ENCODE measurements around the gene KCNMB3.
"Not testable (repeated sequence)": the region's sequence is repeated elsewhere in the genome, so short reads cannot be mapped to it uniquely, and the experiment has no call there.

The KCNMB3 gene

DNA sequence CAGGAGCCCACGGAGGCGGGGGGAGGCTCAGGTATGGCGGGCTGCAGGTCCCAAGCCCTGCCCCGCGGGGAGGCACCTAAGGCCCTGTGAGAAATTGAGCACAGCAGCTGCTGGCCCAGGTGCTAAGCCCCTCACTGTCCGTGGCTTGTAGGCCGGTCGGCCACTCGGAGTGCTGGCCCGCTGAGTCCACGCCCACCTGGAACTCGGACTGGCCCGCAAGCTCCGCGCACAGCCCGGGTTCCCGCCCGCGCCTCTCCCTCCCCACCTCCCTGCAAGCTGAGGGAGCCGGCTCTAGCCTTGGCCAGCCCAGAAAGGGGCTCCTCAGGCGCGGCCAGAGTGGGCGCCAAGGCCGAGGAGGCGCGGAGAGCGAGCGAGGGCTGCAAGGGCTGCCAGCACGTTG is 12.2 kb upstream of the KCNMB3 start:
- no peak for DNase-seq

DNA sequence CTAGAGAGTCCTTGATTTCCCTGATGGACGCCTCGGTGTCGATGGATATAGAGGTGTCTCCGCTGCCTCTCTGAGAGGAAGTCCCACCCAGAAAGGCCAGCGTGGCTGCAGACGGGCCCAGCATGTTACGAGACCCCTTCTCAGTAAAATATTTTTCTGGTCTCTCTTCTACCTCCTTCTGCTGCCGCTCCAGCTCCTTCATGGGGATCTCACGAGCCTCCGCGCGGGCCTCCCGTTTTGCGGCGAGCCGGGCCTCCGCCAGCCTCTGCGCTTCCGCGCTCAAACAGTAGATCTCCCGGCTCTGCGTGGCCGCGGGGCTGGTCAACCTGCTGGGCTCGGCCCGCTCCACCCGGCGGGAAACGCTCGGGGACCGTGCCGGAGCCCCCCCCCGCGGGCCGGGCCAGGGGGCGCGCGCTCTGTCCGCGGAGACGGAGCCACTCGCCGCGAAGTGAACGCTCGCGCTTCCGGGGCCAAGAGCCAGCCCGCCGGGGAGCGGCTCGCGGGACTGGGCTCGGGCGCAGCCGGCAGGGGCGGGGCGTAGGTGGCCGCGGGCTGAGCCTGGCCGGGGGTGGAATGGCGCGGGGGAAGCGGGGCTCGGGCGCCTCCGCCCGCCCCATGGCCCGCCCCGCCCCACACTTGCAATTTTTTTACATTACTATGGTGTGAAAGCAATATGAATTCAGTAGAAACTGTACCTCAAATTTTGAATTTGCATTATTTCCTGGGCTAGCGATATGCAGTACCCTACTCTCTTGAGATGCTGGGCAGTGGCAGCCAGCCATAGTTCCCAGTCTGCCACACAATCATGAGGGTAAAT is 10.2 kb upstream of the KCNMB3 start:
- peak; percentile 63 to 77 for DNase-seq

DNA sequence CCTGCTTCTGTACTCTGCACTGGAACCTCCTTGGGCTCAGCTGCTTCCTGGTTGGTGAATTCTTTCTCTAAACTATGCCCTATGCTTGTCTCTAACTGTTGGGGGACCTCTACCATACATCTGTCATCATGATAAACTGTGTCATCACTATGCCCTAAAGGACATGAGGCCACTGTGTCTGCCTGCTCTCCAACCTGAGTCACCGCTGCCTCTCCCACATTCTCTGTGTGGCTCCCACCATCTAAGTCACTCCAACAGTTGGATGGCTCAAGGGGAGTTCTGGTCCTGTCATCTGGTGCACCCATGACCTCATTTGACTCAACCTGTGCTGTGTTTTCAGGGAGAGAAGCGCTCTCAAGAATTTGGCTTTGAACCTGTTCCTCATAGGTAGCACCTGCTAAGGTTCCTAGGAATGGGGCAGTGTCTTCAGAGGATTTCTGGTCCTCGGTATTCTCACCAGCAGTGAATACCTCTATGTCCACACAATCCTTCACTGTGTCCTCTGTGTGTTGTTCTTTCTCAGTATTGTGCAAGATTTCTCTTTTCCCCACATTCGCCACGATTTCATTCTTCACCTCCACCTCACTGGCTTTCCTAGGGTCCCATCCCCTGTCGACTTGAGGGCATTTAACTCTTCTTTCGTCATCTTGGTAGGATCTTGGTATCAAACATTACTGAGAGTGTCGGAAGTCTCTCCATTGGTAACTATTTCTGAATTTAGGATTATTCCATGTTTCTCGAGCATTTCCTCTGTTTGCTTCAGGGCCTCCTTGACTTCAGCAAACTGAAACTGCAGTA is 9.2 kb upstream of the KCNMB3 start:
- not testable (repeated sequence) for DNase-seq

DNA sequence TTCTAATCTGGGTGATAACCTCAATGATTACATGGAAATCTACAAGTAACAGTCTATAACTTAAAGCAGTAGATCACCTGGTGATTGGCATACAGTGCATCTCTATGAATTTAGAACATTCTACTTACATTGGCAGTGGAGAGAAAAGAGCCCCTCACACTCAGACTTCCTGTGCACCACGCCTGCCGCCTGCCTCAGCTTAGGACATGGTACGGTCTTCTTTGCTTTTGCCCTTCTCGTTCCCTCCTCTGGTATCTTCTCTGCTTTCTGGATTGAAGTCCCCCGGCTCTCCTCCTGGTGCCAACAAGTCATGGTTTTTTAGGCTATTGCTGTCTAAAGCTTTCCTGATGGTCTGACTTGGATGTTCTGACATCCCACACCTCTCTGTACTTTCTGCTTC is 7.9 kb upstream of the KCNMB3 start:
- DNase-seq, result no peak

DNA sequence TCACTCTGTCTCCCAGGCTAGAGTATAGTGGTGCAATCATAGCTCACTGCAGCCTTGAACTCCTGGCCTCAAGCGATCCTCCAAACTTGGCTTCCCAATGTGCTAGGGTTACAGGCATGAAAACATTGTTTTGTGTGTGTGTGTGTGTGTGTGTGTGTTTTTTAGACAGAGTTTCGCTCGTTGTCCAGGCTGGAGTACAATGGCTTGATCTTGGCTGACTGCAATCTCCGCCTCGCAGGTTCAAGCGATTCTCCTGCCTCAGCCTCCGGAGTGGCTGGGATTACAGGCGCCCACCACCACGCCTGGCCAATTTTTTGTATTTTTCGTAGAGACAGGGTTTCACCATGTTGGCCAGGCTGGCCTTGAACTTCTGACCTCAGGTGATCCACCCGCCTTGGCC is 6.8 kb upstream of the KCNMB3 start:
- not testable (repeated sequence) for DNase-seq

DNA sequence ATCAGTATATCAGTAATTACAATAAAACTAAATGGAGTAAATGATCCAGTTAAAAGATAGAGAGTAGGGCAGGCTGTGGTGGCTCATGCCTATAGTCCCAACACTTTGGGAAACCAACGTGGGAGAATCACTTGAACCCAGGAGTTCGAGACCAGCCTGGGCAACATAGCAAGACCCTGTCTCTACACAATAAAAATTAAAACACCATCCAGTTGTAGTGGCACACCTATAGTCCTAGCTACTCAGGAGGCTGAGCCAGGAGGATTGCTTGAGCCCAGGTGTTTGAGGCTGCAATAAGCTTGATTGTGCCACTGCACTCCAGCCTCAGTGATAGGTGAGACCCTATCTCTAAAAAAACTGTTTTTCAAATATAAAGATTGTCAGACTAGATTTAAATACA is 5.9 kb upstream of the KCNMB3 start:
- DNase-seq, result no peak

DNA sequence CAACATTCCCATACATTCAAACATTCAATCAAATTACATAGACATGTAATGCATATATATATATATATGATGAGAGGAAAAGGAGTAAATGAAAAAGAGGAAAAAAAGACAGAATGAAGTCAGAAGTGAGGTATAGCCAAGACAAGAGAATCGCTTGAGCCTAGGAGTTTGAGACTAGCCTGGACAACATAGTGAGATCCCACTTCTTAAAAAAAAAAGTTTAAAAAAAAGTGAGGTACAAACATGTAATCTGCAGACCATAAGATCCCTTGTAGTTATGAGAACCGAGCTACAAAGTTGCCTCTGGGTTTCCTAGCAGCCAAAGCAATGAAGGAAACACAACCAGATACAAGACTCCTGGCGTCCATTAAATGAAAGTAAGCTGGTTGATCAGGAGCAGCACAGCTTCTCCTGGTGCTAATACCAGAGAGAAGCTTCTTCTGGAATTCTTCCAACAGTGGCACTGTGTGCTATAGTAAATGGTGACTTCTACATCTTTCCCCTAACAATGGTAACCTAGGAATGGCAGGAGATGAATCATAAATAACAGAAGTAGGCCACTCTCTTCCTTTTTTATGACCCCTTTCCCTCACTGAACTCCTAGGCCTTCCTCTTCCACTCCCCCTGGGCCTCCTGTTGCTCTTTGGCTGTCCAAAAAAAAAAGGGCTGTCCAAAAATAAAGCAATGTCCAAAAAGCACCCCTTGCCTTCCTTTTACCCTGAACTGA is 3.5 kb downstream of the KCNMB3 start:
- no peak for DNase-seq

DNA sequence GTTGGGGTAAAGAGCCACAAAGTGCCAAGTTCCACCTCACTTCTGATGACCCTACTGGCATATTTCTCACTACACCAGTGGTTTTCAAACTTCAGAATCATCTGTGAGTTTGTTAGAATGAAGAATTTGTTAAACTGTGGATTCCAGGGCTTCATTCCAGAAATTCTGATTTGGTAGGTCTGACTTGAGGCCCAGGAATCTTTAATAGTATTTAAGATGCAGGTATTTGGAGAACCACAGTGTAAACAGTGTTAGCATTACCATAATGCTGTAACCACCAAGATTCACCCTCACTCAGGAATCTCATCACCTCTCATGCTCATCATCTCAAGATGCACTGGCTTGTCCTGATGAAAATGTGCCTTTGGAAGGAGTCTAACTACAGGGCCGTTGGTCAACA is 6.0 kb downstream of the KCNMB3 start:
- DNase-seq, result no peak

DNA sequence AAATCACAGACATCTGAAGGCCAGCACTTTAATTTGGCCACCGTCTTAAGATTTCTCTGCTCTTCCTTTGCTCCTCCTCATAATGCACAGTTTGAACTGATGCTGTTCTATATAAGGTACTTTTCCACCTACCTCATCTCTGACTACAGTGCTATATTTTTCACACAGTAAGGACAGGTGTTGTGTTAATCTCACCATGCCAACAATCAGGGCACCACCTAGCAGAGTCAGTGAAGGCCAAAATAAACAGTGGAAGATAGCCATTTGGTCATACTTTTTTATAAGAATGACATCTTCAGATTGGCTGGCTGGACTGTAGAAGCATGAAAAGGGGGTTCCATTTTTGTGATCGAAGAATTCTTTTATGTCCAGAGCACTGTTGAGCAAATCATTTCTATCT is 8.1 kb downstream of the KCNMB3 start:
- not testable (repeated sequence) for DNase-seq

DNA sequence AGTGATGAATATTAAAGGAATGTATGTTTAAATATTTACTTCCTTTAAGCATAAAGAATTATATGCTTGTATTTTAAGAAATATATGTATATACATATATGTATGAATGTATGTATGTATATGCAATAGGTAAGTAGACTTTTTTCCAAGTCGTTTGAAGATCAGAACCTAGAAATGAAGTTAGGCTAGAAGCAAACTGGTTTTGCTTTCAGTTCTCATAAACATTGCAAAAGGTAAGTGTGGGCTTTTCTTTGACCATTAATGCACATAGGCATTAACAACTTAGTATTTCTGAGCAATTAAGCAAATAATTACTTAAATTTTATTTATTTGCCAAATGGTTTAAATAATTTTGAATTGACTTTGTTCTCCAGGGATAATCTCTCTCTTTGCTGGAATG is 10.6 kb downstream of the KCNMB3 start:
- not testable (repeated sequence) for DNase-seq

DNA sequence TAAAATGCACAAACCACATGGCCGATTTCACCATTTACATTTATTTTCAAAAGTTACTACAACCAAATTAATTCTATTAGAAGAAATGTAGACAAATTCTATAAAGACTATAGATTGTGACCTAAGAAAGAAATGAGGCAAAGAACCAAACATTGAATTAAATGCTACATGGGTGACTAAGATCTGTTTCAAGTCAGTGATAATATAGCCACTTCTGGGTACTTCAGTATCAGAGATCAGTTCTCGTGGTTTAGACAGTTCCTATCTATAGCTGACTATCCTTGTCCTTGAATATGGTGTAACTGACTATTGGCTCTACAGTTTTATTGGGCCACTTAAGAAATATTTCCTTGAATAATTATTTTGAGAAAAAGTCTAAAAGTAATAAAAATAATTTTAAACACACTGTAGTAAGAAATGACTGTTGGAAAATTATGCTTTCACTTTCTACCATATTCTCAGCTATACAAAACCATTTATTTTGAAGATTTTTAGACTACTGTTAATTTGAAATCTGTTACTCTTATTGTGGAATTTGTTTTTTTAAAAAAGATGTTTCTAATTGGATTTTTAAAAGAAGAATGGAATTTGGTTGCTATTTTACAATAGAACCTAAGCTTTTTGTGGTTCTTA is 14.1 kb downstream of the KCNMB3 start:
- DNase-seq, result no peak

DNA sequence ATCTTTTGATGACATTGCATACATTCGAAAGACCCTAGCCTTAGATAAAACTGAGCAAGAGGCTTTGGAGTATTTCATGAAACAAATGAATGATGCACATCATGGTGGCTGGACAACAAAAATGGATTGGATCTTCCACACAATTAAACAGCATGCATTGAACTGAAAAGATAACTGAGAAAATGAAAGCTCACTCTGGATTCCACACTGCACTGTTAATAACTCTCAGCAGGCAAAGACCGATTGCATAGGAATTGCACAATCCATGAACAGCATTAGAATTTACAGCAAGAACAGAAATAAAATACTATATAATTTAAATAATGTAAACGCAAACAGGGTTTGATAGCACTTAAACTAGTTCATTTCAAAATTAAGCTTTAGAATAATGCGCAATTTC is 16.7 kb downstream of the KCNMB3 start:
- no peak for DNase-seq

DNA sequence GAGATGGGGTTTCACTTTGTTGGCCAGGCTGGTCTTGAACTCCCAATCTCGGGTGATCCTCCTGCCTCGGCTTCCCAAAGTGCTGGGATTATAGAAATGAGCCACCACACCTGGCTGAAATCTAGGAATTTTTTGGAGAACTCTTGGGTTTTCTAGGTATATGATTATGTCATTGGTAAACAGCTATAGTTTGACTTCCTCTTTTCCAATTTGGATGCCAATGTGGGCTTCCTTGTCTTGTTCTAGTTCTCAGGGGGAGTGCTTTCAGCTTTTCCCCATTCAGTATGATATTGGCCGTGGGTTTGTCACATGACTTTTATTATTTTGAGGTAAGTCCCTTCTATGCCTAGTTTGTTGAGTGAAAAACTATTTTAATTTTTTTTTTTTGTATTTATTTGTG is 17.9 kb downstream of the KCNMB3 start:
- no peak for DNase-seq

DNA sequence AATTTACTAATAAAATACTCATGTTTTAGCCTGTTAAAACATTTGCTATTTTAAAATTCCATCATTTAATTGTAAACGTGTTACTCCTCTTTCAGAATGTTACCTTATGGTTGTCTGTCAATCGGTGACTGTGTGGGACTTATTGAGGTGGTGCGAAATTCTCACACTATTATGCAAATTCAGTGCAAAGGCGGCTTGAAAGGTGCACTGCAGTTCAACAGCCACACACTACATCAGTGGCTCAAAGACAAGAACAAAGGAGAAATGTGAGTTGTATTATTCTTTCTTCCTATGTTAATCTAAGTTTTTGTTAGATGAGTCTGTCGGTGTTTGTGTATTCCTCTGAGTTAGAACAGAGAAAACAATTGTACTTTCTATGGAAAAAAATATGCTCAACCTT is 21.7 kb downstream of the KCNMB3 start:
- no peak for DNase-seq

DNA sequence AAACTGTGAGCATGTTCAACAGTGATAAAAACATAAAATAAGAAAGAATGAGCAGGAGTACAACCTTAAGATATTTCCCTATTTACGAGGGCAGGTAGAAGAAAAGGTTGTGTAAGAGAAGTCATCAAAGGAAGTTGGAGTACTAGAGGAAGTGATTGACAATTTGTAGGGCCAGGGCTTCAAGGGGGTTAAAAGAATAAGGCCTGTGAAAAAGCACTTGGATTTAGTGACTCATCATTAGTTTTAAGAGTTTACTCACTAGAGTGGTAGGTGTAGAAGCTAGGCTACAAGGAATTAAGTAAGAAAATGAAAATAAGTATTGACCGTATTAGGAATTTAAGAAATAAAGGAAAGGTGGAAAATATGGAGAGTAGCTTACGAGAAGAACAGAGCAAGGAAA is 23.6 kb downstream of the KCNMB3 start:
- no peak for DNase-seq

DNA sequence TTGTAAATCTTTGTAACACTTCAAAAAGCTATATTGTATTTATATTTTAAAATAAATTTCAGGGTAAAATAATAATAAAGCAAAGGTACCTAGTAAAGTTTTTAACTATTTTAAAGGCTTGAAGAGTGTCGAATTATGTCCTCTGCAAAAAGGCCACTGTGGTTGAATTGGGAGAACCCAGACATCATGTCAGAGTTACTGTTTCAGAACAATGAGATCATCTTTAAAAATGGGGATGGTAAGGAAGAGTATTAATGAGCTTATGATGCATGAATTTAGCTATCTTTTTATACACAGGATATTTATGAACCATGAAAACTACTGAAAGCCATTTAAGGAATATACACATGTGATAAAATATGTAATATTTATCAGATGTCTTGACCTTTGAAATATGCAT is 26.3 kb downstream of the KCNMB3 start:
- no peak for DNase-seq

DNA sequence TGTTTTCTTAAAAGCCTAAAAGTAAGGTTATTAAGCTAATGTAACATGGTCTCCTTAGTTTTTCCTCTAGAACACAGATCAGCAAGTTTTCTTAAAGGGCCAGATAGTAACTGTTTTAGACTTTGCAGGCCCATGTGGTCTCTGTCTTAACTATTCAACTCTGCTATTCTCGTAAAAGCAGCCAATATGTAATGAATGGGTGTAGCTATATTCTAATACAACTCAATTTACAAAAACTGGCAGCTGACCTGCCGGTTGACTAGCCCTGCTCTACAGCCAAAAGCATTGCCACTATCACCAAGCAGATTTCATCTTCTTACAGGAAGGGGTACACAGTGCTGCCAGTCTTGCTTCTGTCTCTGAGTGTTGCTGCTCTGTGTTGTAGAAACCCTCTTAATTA is 27.4 kb downstream of the KCNMB3 start:
- DNase-seq, result no peak

DNA sequence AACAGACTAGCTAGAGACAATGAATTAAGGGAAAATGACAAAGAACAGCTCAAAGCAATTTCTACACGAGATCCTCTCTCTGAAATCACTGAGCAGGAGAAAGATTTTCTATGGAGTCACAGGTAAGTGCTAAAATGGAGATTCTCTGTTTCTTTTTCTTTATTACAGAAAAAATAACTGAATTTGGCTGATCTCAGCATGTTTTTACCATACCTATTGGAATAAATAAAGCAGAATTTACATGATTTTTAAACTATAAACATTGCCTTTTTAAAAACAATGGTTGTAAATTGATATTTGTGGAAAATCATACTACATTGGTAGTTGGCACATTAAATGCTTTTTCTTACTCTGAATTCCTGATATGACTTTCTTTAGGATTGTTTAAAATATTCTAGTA is 32.7 kb downstream of the KCNMB3 start:
- DNase-seq, result not testable (repeated sequence)

DNA sequence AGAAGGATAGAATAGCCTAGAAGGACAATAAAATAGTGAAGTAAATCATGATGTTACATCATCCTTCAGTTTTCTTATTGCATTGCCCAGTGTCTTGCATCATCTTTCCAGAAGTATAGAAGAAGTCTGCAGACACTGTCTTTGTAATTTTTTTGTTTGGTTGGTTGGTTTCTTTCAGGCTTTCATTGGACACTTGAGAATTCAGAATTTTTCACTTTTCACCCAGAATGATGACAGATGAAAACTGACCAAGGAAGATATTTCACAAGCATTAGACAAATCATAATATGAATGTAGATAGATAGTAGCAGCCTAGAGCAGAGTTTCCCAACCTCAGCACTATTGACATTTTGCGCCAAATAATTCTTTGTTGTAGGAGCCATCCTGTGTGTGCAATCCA is 35.4 kb downstream of the KCNMB3 start:
- DNase-seq, result not testable (repeated sequence)

DNA sequence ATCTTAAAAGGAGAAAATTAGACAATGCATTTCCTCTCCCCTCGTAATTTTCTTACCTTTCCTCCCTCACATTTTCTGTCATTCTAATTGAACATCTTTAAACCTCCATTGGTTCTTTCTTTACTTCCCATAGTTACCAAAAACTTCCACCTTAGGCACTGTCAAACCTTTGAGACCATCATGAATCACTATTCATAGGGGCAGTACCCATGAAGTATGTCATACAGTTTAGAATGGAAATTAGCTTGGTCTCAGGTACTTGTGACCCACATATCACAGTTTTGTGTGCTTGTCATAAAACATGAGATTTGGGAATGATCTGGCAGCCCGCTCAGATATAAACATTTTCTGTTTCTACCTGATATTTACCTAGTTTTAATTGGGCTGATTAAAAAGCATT is 50.1 kb downstream of the KCNMB3 start:
- no peak for DNase-seq

DNA sequence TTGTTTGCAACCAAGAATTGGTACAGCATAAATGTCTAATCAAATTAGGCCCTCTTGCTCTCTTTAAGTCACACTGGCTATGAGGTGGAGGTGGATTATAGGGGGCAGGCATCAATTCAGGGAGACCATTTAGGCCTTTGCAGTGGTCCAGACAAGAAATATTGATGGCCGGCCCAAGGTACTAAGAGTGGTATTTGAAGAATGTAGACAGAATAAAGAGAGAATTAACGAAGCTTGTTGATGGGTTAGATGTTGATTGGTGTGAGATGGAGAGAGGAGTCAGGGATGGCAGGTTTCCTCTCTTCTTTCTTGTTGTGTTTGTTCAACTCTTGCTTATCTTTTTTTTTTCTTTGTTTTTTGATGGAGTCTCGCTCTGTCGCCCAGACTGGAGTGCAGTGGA is 54.2 kb downstream of the KCNMB3 start:
- DNase-seq, result no peak

DNA sequence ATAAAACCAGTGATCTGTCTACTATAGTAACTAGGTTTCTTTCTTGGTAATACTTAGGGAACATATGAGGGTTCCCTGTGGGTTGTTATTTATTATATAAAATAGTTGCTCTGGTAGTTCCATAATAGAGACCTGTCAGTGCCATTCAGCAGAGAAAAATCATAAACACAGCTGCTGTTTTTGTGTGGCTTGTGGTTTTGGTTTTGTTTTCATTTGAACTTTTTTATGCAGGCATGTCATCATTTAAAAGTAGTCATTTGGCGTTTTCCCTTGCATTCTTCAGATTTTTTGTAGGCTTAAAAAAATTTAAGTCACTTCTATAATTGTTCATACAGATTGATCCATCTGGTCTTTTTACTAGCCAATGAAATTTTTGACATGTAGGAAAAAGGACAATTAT is 54.8 kb downstream of the KCNMB3 start:
- no peak for DNase-seq

DNA sequence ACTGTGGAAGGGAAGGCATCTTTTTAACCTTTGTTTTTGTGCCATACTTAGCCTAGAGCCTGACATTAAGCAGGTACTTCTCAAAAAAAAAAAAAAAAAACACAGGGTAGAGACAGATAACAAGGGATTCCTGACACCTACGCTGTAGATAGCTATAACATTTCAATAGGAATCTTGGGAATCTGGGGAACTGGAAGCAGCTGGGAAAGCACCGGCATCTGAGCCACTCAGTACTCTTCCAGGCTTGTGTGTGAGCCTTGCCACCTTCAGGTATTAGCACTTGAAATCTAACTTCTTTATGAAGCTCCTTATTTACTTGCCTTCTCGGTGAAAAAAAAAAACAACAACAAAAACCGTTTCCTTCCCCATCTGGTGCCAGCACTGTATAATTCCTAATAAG is 56.0 kb downstream of the KCNMB3 start:
- no peak for DNase-seq

All from stimulated activated CD4-positive, alpha-beta T cell treated with anti-CD3 and anti-CD28 coated beads, Interleukin-2, amount 100 ng/mL, for 24 hours (primary cell).